AG04450 (cell line): ENCODE measurements around the gene PPM1M. TPM values are rescaled to one million over a fixed set of nuclear protein-coding genes. Genes with fewer than 3 reads are reported as not detected.

Source experiments
- CTCF ChIA-PET: fragments of 300-600, 350-600 bp; formaldehyde crosslinking; extraction: SDS; loops from one replicate; lab custom pipeline; 2022; ENCODE audit warnings: antibody characterized with exemption, inconsistent platforms; lab: Charles Lee
- POLR2A ChIA-PET: fragments of 350-600 bp; formaldehyde crosslinking; extraction: SDS; loops from one replicate; lab custom pipeline; 2021; ENCODE audit warnings: antibody characterized with exemption, inconsistent platforms; lab: Yijun Ruan, JAX
- DNase-seq: peaks from one replicate; pipeline ENCODE4 v3.0.0-alpha.2; 2011; ENCODE audit warnings: low read depth, low spot score
- H3K27ac ChIP-seq: one replicate; pipeline ENCODE4 v1.5.1; 2012; ENCODE audit warnings: low read depth, low read length, control low read depth
- H3K27me3 ChIP-seq: one replicate; pipeline ENCODE4 v1.6.0; 2012; ENCODE audit warnings: low read length; ENCODE audit not compliant: control insufficient read depth, insufficient read depth
- H3K4me3 ChIP-seq: 2 replicates; pipeline ENCODE4 v1.5.1; 2011; ENCODE audit warnings: mild to moderate bottlenecking, low read depth, low read length, control low read depth
- H3K9me3 ChIP-seq: 2 replicates; pipeline ENCODE4 v1.5.1; 2012; ENCODE audit warnings: low read length; ENCODE audit not compliant: control insufficient read depth, insufficient read depth
- CTCF ChIP-seq: IDR thresholded peaks from 2 replicates; pipeline ENCODE4 v1.5.1; 2011; ENCODE audit warnings: low read depth, low read length, control low read depth, inconsistent platforms
- polyA plus RNA-seq: library from polyadenylated mRNA; depleted of rRNA; stranded (reverse); fragments of >200 nt; gene quantifications from 2 replicates; pipeline ENCODE4 v1.2.3, GENCODE V29; 2011

The PPM1M gene
- polyA plus RNA-seq, 1 experiment, result 29.2 TPM

- Histone ChIP-seq H3K27me3 (no peaks in the 10 kb centered on the region), H3K4me3 (no peak overlapping the region), H3K9me3 (no peaks in the 10 kb centered on the region), H3K27ac (no peak overlapping the region)
- ChIA-PET CTCF (interaction anchor here (1.8 to 5.9 kb wide), 4 partner anchors 9 to 116 kb away, joined by 6 to 128 read pairs (median 45); no protein-coding TSS in a partner anchor), POLR2A (no interaction called here)
- no peak for DNase-seq
- TF ChIP-seq CTCF, result no peak
Observed at GRCh38 chr3:52222319-52223221, 23.0 kb upstream of the PPM1M start.

DNA sequence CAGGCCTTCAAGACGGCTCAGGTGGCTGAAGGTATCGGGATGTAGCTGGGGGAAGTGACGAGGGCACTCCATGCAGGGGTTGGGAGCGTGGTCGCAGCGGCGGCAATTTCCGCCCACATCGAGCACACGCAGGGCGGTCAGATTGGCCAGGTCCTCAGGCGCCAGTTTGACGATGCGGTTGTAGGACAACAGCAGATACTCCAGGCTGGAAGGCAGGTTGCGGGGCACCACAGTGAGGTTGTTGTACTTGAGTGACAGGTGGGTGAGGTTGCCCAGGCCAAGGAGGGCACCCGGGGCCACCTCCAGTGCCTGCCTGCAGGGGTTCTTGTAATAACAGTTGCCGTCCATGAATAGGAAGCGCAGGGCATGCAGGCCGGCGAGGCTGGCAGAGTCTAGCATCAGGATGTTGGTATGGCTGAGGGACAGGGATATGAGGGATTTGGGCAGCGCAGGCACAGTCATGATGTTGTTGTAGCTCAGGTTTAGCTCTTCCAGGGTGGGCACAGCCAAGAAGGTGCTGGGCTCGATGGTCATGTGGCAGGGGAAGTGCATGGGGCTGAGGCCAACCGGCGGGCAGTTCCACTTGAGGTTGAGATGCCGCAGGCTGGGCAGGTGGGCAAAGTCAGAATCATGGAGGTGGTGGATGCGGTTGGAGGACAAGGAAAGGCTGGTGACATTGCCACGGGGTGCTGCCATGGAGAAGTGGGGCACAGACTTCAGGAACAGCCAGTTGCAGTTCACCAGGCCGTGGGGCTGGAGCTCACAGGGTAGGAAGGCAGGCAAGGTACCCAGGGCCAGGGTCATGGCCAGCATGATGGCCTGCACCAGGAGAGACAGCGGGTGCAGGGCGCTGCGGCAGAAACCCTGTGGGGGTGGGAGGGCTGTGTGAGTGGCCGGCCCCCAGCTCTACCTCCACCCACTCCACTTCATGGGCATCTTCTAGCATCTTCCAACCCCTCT lies 21.8 kb upstream of the PPM1M start:
- no peak for TF ChIP-seq CTCF
- DNase-seq, result no peak
- POLR2A ChIA-PET, result no interaction called here
- H3K9me3 ChIP-seq, result no peaks in the 10 kb centered on the region
- CTCF ChIA-PET, result interaction anchor here (4.2 to 5.9 kb wide), 2 partner anchors 13 to 115 kb away, joined by 38 to 128 read pairs; no protein-coding TSS in a partner anchor
- H3K4me3 ChIP-seq, result no peak overlapping the region
- no peaks in the 10 kb centered on the region for H3K27me3 ChIP-seq
- no peak overlapping the region for H3K27ac ChIP-seq

GRCh38 chr3:52225452-52226228 lies 19.9 kb upstream of the PPM1M start, which contains the start of gene TLR9:
Gene TLR9 (minus strand): TSS chr3:52225645. CDS start chr3:52225529, 116 bp downstream.
- no peak within 1 kb of the TSS for H3K4me3 ChIP-seq
- H3K27me3 ChIP-seq, result no peaks in the 10 kb centered on the region
- ChIA-PET POLR2A (no interaction called here), CTCF (interaction anchor here (1.8 kb wide), 1 partner anchor 114 kb away, joined by 19 read pairs; no protein-coding TSS in a partner anchor)
- no peak for TF ChIP-seq CTCF
- H3K27ac ChIP-seq, result no peak within 1 kb of the TSS
- no peak for DNase-seq
- H3K9me3 ChIP-seq, result no peaks in the 10 kb centered on the region

GRCh38 chr3:52226229-52226817 lies 19.2 kb upstream of the PPM1M start:
- POLR2A ChIA-PET, result no interaction called here
- Histone ChIP-seq H3K27me3 (no peaks in the 10 kb centered on the region), H3K9me3 (no peaks in the 10 kb centered on the region), H3K4me3 (no peak overlapping the region), H3K27ac (no peak overlapping the region)
- no peak for TF ChIP-seq CTCF
- no peak for DNase-seq
- CTCF ChIA-PET, result interaction anchor here (1.5 to 1.8 kb wide), 3 partner anchors 11 to 113 kb away, joined by 4 to 19 read pairs (median 12); no protein-coding TSS in a partner anchor
